GM18951 (cell line): Measurements from ENCODE around the gene GBP6.
"Not testable (repeated sequence)": the region's sequence is repeated elsewhere in the genome, so short reads cannot be mapped to it uniquely, and the experiment has no call there.

Experiments
- POLR2A ChIP-seq: IDR thresholded peaks from 4 replicates; pipeline ENCODE4 v1.6.1; 2011; ENCODE audit warnings: mild to moderate bottlenecking; ENCODE audit not compliant: insufficient read length, insufficient read depth; ENCODE audit errors: extremely low read depth
- in situ Hi-C: fragments of 300-500 bp; cut with MboI; formaldehyde crosslinking; loops from one replicate; pipeline ENCODE4 v1.12.0; 2022; ENCODE audit warnings: low sequenced_read_pairs, mixed read lengths, inconsistent platforms; ENCODE audit not compliant: unreplicated experiment

The GBP6 gene

DNA sequence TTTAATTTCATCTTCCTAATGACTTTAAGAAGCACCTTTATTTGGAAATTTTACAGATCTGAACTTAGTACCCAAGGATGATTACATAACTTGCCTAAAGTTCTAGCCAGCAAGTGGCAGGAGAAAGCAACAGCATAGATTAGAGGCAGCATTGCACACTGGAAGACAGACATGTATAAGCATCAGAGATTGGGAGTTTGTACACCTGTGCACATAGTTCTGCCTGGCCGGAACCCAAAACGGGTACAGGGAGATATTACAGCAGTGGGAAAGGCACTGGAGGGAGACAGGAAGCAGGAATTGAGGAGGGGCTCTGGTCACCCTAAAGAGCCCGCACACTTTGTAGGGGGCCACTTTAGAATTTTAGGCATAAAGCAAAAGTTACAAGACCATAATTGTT, 19.3 kb downstream of the GBP6 start:
- TF ChIP-seq POLR2A, result no peak
- in situ Hi-C loops, result no loop called here

DNA sequence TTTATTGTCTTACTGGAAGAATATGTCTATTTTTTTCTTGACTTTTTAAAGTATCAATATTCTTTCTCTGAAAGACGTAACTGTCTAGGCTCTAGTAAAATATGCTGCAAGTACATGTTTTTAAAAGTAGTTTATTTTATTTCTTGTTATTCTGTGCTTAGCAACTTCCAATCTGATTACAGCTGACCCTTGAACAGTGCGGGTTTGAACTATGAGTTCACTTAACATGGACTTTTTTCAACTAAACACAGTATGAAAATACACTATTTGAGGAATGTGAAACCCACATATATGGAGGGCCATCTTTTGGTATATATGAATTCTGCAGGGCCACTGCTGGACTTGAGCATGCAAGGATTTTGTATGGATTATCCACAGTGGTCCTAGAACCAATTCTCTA, 26.8 kb downstream of the GBP6 start:
- in situ Hi-C loops, result no loop called here
- no peak for TF ChIP-seq POLR2A

DNA sequence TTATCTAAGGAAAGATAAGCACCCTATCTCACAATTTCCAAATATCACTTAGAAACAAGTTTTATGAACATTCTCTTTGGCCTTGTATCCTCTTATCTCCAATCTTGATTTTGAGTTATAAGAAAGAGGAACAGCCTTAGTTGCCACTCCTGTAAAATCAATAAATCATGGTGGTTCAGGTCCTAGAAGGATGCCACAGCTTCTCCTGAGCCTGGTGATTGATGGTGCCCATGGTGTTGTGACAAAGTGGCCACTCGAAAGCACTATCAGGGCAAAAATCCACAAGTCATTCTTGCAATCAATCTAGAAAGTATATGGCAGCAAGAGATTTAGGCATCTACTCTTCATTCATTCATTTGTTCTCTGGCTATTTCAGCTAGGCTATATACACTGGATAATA, 27.8 kb downstream of the GBP6 start:
- in situ Hi-C loops, result no loop called here

DNA sequence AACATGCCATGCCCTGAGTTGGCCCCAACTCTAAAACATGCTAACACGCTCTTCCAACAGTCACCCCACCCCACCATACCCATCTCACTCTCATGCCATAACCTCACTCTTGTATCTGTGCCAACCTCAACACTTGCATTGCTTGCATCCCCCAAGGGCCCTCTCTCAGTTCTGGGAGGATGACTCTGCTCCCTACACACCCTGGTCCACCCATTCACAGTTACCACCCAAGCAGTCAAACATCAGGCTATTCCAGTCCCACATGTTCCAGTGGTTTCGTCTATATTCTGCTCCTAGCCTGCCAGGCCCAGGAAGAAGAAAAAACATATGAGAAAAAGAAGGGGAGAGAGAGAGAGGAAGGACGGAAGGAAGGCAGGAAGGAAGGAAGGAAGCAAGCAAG, 31.0 kb downstream of the GBP6 start:
- in situ Hi-C loops, result no loop called here

More for the DNA sequence above, 27.8 kb downstream of the GBP6 start:
- no peak for TF ChIP-seq POLR2A

DNA sequence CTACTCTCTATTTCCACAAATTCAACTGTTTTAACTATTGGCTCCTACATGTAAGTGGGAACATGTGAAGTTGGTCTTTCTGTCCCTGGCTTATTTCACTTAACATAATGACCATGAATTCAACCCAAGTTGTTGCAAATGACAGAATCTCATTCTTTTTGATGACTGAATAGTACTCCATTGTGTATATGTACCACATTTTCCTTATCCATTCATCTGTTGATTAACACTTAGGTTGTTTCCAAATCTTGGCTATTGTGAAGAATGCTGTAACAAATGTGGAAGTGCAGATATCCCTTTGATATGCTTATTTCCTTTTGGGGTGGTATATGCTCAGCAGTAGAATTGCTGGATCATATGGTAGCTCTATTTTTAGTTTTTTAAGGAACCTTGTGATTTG, 33.0 kb downstream of the GBP6 start:
- no peak for TF ChIP-seq POLR2A
- in situ Hi-C loops, result no loop called here

More for the DNA sequence above, 31.0 kb downstream of the GBP6 start:
- TF ChIP-seq POLR2A, result no peak

DNA sequence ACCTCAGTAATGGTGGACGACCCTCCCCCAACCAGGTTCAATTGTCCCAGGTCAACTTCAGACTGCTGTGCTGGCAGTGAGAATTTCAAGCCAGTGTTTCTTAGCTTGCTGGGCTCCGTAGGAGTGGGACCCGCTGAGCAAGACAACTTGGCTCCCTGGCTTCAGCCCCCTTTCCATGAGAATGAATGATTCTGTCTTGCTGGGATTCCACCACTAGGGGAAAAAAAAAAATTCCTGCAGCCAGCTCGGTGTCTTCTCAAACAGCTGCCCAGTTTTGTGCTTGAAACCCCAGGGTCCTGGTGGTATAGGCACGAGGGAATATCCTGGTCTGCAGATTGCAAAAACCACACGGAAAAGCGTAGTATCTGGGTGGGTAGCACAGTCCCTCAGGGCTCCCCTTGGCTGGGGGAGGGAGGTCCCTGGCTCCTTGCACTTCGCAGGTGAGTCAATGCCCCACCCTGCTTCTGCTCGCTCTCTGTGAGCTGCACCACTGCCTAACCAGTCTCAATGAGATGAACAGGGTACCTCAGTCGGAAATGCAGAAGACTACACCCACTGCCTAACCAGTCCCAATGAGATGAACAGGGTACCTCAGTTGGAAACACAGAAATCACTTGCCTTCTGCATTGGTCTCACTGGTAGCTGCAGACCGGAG, 41.5 kb downstream of the GBP6 start:
- TF ChIP-seq POLR2A, result no peak
- in situ Hi-C loops, result no loop called here

DNA sequence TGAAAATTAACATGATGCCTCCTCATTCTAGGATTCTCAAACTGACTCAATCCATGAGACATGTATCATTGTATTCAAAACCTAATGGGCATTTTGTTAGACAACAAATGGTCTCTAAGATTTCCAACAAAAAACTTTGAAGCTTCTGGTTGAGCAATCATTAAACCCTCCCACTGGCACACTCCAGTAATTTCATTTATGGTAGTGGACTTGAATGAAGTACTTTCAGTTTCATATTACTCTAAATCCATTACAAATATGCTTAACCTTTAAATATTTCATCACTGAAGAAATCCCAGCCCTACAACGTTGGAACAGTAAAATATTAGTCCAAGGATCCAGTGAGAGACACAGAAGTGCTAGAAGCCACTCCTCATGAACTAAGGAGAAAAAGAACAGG, 43.5 kb downstream of the GBP6 start:
- in situ Hi-C loops, result no loop called here
- no peak for TF ChIP-seq POLR2A

DNA sequence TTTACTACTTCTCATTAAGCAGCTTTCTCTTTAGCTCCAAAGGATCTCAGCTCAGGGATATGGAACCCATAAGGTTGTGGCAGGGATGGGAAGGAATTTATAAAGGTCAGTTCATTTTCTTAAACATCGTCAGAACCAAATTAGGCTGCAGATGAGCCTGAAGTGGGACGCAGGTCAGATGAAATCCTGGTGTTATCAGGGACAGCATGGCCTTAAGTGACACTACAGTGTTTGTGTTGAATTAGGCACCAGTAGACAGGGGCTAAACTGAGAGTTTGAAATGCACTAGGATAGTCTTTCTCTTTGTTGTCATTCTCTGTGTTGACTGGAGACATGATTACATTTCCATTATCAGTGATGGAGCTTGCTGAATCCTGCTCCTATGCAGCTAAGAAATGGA, 43.9 kb downstream of the GBP6 start:
- in situ Hi-C loops, result not testable (repeated sequence)

DNA sequence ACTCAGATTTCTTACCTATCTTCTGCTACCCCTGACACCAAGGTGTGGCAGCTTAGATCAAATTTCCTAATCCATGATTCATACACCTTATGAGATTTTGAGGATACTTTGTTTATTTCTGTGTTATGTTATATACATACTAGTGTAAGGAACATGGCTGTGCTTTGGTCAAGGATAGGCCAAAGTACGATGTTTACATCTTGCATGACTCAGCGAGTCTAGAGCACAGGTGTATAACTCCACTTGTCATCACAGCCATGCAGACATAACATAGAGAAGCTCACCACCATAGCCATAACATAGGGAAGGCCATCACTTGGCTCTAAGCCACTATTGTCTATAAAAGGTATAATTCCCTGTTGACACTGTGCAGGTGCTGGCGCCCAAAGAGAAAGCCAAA, 61.2 kb downstream of the GBP6 start:
- no peak for TF ChIP-seq POLR2A
- in situ Hi-C loops, result no loop called here

DNA sequence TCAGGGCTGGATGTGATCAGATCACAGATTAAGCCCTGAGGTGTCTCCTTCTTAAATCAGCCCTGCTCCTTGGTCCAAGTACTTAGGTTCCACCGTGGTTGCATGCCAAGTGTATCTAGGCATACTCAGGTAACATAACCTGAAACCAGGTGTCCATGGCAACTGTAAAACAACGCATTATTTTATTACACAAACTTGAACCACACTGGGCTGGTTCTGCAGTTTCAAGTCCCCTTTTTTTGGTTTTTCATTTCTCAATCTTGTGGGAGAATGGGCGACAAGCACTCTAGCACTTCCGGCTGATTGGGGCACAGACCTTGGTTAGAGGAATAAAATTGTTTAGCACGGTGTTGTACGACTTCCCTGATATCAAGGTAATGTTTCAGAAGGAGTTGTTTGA, 65.2 kb downstream of the GBP6 start:
- in situ Hi-C loops, result no loop called here
- no peak for TF ChIP-seq POLR2A

DNA sequence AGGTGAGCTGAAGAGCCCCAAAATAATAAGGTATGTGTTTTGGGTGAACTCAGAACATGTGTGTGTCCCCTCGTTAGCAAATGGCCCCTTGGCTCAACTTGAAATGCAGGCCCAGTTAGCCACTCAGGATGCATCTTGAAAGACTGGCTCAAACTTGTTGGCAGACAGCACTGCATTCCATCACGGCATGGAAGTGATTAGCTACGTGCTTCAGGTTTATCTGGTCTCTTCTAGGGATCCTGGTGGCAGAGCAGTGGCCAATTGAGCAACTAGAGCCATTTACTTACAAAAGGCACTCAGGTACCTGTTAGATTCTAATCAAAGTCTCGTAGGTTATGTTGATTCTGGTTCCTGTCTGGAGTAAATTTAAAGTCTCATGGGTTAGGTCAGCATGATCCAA, 65.8 kb downstream of the GBP6 start:
- in situ Hi-C loops, result not testable (repeated sequence)

DNA sequence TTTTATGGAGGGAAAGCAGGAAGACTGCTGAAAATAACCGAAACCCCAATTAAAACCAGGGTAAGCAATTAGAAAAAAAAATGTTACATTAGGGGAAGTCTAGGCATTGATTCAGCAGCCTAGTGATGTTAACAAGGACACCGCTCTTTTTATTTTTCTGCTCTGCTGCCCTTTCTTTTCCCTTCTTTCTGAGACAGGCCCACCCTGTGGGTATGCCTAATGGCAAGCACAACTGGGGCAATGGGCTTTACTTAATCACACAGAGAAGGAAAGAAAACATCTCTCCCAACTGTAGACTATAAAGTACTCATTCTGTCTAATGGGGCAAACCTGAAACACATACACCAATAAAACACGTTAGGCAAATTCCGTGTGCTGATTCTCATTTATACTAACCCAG, 69.6 kb downstream of the GBP6 start:
- TF ChIP-seq POLR2A, result no peak
- in situ Hi-C loops, result no loop called here

DNA sequence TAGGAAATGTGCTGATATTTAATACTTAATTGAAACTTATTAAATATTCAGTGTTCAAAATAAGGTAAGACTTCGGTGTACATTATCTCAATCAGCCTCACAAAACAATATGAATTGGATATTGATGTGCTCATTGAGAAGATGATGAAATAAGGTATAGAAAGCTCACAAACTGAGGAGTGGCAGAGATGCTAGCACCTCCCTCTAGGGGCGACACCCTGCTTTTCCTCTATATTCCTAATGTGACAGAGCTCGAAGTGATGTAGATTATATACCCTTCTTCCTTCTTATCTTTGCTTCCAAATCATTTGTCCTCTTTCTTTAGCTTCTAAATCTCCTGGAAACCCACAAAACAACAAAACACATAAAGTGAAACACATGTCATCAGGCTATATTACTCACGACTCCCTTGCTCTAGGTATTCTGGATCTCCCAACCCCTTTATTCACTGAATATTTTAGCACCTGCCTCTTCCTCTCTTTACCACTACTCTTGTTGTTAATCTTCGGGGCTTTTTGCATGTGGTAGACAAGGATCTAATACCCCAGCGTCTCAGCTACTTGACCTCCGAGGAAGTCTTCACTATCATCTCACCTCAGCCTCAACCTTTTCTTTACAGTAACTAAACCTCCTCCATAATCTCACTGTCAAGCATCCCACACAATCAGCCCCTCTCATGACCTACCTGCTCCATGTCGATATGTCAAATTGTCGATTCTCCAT, 70.4 kb downstream of the GBP6 start:
- in situ Hi-C loops, result not testable (repeated sequence)
